Activated CD8-positive, alpha-beta T cell treated with anti-CD3 and anti-CD28 coated beads for 36 hours (primary cell): ENCODE results near the gene PFDN2. TPM values are rescaled to one million over a fixed set of nuclear protein-coding genes. Genes with fewer than 3 reads are reported as not detected.

Experiments
- ATAC-seq: fragments of 200-7000 bp; cut with Tn5 transposase; one replicate; pipeline ENCODE4 v1.10.0; 2021; ENCODE audit warnings: mild to moderate bottlenecking, moderate library complexity
- CTCF ChIA-PET: fragments of 350-600 bp; sonication (Branson Sonifier 250); formaldehyde crosslinking; loops from one replicate; lab custom pipeline; 2021; ENCODE audit warnings: antibody characterized with exemption; lab: Charles Lee
- POLR2A ChIA-PET: fragments of 350-600 bp; sonication (Branson Sonifier 250); formaldehyde crosslinking; loops from one replicate; lab custom pipeline; 2021; ENCODE audit warnings: antibody characterized with exemption; lab: Charles Lee
- DNase-seq: peaks from one replicate; pipeline ENCODE4 v3.0.0-alpha.2; 2020
- H3K27ac Mint-ChIP-seq: one replicate; pipeline ENCODE4 v1.8.0; 2021; ENCODE audit warnings: mild to moderate bottlenecking, mixed read lengths
- H3K27me3 Mint-ChIP-seq: one replicate; pipeline ENCODE4 v1.8.0; 2021; ENCODE audit warnings: mixed read lengths
- H3K36me3 Mint-ChIP-seq: one replicate; pipeline ENCODE4 v1.8.0; 2021; ENCODE audit warnings: low read depth, mixed read lengths
- H3K4me1 Mint-ChIP-seq: one replicate; pipeline ENCODE4 v1.8.0; 2021; ENCODE audit warnings: low read depth, mixed read lengths
- H3K4me3 Mint-ChIP-seq: one replicate; pipeline ENCODE4 v1.8.0; 2021; ENCODE audit warnings: mild to moderate bottlenecking, moderate library complexity, mixed read lengths
- H3K9me3 Mint-ChIP-seq: one replicate; pipeline ENCODE4 v1.8.0; 2021; ENCODE audit warnings: mixed read lengths
- intact Hi-C: fragments of 100-400 bp; cut with micrococcal nuclease; formaldehyde crosslinking; loops from one replicate; pipeline ENCODE4 v1.10.0; 2022
- total RNA-seq, 2 experiments: library from RNA; stranded (reverse); gene quantifications; one replicate each; pipeline ENCODE4 v1.2.3, GENCODE V29; 2021
- TF ChIP-seq, protein P1 (sequence below): fragments of 200-600 bp; IDR thresholded peaks from one replicate; pipeline ENCODE4 v1.8.0; 2022; ENCODE audit warnings: antibody characterized with exemption, mild to moderate bottlenecking

PFDN2 gene
- total RNA-seq, 2 experiments from 2014 or later, result 137 to 144 TPM

- POLR2A ChIA-PET, result interaction anchor here (1.3 kb wide), 1 partner anchor 9 kb away, joined by 6 read pairs; no protein-coding TSS in a partner anchor
- Mint-ChIP-seq H3K27me3 (no peaks in the 10 kb centered on the region), H3K27ac (no peak overlapping the region), H3K36me3 (no peaks in the 10 kb centered on the region), H3K9me3 (no peaks in the 10 kb centered on the region), H3K4me3 (no peak overlapping the region), H3K4me1 (no peaks in the 10 kb centered on the region)
- CTCF ChIA-PET, result interaction anchor here (1.2 to 1.5 kb wide), 2 partner anchors 11 to 16 kb away, joined by 4 to 7 read pairs; no protein-coding TSS in a partner anchor
- no peak for ATAC-seq
- TF ChIP-seq, protein P1, sequence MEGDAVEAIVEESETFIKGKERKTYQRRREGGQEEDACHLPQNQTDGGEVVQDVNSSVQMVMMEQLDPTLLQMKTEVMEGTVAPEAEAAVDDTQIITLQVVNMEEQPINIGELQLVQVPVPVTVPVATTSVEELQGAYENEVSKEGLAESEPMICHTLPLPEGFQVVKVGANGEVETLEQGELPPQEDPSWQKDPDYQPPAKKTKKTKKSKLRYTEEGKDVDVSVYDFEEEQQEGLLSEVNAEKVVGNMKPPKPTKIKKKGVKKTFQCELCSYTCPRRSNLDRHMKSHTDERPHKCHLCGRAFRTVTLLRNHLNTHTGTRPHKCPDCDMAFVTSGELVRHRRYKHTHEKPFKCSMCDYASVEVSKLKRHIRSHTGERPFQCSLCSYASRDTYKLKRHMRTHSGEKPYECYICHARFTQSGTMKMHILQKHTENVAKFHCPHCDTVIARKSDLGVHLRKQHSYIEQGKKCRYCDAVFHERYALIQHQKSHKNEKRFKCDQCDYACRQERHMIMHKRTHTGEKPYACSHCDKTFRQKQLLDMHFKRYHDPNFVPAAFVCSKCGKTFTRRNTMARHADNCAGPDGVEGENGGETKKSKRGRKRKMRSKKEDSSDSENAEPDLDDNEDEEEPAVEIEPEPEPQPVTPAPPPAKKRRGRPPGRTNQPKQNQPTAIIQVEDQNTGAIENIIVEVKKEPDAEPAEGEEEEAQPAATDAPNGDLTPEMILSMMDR, result no peak
- DNase-seq, result no peak
- intact Hi-C loops, result no loop called here
These were observed 36.3 kb downstream of the PFDN2 start for GRCh38 chr1:161081519-161081918.

- H3K27ac Mint-ChIP-seq, result no peak overlapping the region
These were observed 37.1 kb downstream of the PFDN2 start for GRCh38 chr1:161080441-161081405.

DNA sequence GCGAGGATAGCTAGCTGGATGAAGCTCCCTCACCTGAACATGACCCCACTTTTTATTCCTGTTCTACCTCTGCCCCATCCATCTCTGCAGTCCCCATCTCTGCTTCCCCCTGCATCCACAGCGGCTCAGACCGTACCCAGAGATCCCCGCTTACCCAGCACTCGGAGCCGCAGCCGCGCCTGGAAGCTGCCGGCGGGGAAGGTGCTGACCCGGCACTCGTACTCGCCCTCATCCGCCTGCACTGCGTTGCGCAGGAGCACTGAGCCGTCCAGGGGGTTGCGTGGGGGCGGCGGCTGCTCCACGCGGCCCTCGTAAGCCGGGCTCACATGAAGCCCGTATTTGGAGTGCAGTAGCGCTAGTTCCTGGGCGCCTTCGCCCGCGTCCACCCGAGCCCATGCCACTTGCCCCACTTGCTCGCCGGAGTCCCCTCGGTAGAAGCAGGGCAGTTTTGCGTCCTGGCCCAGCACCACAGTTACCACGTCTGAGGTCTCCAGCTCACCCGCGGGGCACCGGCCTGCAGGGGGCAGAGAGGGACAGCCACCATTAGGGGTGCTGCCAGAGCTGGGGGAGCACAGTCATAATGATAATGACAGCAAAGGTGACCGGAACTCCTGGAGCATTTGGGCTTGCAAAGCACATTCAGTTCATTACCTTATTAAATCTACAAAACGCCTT, 38.3 kb downstream of the PFDN2 start:
- Mint-ChIP-seq H3K9me3 (no peaks in the 10 kb centered on the region), H3K4me1 (no peaks in the 10 kb centered on the region), H3K27ac (no peak overlapping the region), H3K27me3 (no peaks in the 10 kb centered on the region), H3K4me3 (no peak overlapping the region), H3K36me3 (no peaks in the 10 kb centered on the region)
- ATAC-seq, result no peak
- ChIA-PET CTCF (interaction anchor here (0.8 to 1.4 kb wide), 2 partner anchors 18 to 21 kb away, joined by 3 to 12 read pairs; partner anchors contain the start of gene KLHDC9), POLR2A (interaction anchor here (0.5 to 1.7 kb wide), 3 partner anchors 9 to 20 kb away, joined by 3 to 4 read pairs (median 4); no protein-coding TSS in a partner anchor)
- intact Hi-C loops, result no loop called here
- TF ChIP-seq, protein P1, result no peak
- DNase-seq, result no peak

More at GRCh38 chr1:161080441-161081405, 37.1 kb downstream of the PFDN2 start:
- no peaks in the 10 kb centered on the region for H3K9me3 Mint-ChIP-seq
- DNase-seq (no peak), ATAC-seq (no peak)
- H3K27me3 Mint-ChIP-seq, result no peaks in the 10 kb centered on the region
- TF ChIP-seq, protein P1, result no peak
- H3K36me3 Mint-ChIP-seq, result no peaks in the 10 kb centered on the region
- H3K4me3 Mint-ChIP-seq, result no peak overlapping the region
- H3K4me1 Mint-ChIP-seq, result no peaks in the 10 kb centered on the region
- CTCF ChIA-PET, result interaction anchor here (1.5 kb wide), 1 partner anchor 17 kb away, joined by 7 read pairs; no protein-coding TSS in a partner anchor
- intact Hi-C loops, result no loop called here
- POLR2A ChIA-PET, result interaction anchor here (1.7 kb wide), 2 partner anchors 10 to 19 kb away, joined by 4 read pairs; no protein-coding TSS in a partner anchor

DNA sequence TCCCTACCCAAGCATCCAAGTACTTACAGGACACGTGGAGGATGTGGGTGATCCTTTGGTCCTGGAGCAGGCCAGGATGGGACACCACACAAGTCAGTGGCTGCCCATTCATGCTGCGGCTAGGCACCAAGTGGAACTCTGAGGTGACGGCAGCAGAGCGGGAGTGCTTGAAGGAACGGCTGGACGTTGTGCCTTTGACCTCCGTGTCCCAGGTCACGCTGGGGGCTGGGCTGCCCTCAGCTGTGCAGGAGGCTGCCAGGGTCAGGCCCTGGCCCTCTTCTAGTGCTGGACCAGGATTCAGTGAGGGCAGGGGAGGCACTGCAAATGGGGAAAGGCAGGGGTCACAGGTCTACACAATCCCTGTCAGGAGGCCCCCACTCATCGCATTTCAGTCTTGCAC, 40.4 kb downstream of the PFDN2 start:
- intact Hi-C loops, result no loop called here
- no peak for DNase-seq
- ChIA-PET CTCF (interaction anchor here (1.6 to 1.7 kb wide), 2 partner anchors 9 to 20 kb away, joined by 3 to 6 read pairs; no protein-coding TSS in a partner anchor), POLR2A (interaction anchor here (1.3 kb wide), 1 partner anchor 21 kb away, joined by 3 read pairs; the partner anchor contains the start of gene KLHDC9)
- no peaks in the 10 kb centered on the region for H3K9me3 Mint-ChIP-seq
- no peak overlapping the region for H3K4me3 Mint-ChIP-seq
- H3K27ac Mint-ChIP-seq, result no peak overlapping the region
- H3K4me1 Mint-ChIP-seq, result peaks cover 3% of the 10 kb centered on the region
- no peaks in the 10 kb centered on the region for H3K36me3 Mint-ChIP-seq
- ATAC-seq, result no peak
- TF ChIP-seq, protein P1, result no peak
- H3K27me3 Mint-ChIP-seq, result no peaks in the 10 kb centered on the region
